GM23248 (cell line): ENCODE data around the gene BAHCC1. TPM values are rescaled to one million over a fixed set of nuclear protein-coding genes. Genes with fewer than 3 reads are reported as not detected.
A peak's percentile ranks its signal among the peaks of the same experiment; 100 is the strongest.

Source experiments
- DNase-seq: peaks from one replicate; pipeline ENCODE4 v3.0.0-alpha.2; 2015
- H2AFZ ChIP-seq: fragments of 200-600 bp; sonication (generic); 2 replicates; pipeline ENCODE4 v1.6.1; 2016; ENCODE audit warnings: antibody characterized with exemption
- H3F3A ChIP-seq: fragments of 200-600 bp; sonication (generic); 2 replicates; pipeline ENCODE4 v1.6.1; 2016; ENCODE audit warnings: mild to moderate bottlenecking, antibody characterized with exemption, mixed run types; ENCODE audit not compliant: insufficient read depth
- H3K27ac ChIP-seq: fragments of 200-600 bp; sonication (generic); 2 replicates; pipeline ENCODE4 v1.5.1; 2016; ENCODE audit warnings: mild to moderate bottlenecking
- H3K27me3 ChIP-seq: fragments of 200-600 bp; sonication (generic); replicated peaks from 2 replicates; pipeline ENCODE4 v1.6.1; 2016; ENCODE audit warnings: mild to moderate bottlenecking; ENCODE audit not compliant: insufficient read depth
- H3K36me3 ChIP-seq: fragments of 200-600 bp; sonication (generic); 2 replicates; pipeline ENCODE4 v1.6.1; 2016; ENCODE audit warnings: low read depth, mild to moderate bottlenecking
- H3K4me1 ChIP-seq: fragments of 200-600 bp; sonication (generic); 2 replicates; pipeline ENCODE4 v1.6.1; 2016; ENCODE audit warnings: mild to moderate bottlenecking; ENCODE audit not compliant: insufficient read depth
- H3K4me2 ChIP-seq: fragments of 200-600 bp; sonication (generic); one replicate; pipeline ENCODE4 v1.6.1; 2016; ENCODE audit warnings: mild to moderate bottlenecking; ENCODE audit not compliant: unreplicated experiment
- H3K4me3 ChIP-seq: fragments of 200-600 bp; sonication (generic); 2 replicates; pipeline ENCODE4 v1.5.1; 2016; ENCODE audit warnings: mild to moderate bottlenecking
- H3K79me2 ChIP-seq: fragments of 200-600 bp; sonication (generic); 2 replicates; pipeline ENCODE4 v1.6.1; 2016; ENCODE audit warnings: mild to moderate bottlenecking; ENCODE audit not compliant: insufficient read depth
- H3K9ac ChIP-seq: fragments of 200-600 bp; sonication (generic); 2 replicates; pipeline ENCODE4 v1.6.1; 2016; ENCODE audit warnings: mild to moderate bottlenecking
- H3K9me2 ChIP-seq: fragments of 200-600 bp; sonication (generic); 2 replicates; pipeline ENCODE4 v1.6.1; 2016; ENCODE audit warnings: mixed run types, mild to moderate bottlenecking, moderate library complexity; ENCODE audit not compliant: insufficient read depth
- H3K9me3 ChIP-seq: fragments of 200-600 bp; sonication (generic); one replicate; pipeline ENCODE4 v1.6.1; 2017; ENCODE audit warnings: low read depth
- H4K20me1 ChIP-seq: fragments of 200-600 bp; sonication (generic); 2 replicates; pipeline ENCODE4 v1.6.0; 2016; ENCODE audit not compliant: insufficient read depth
- EZH2 ChIP-seq: fragments of 200-600 bp; sonication (generic); IDR thresholded peaks from 2 replicates; pipeline ENCODE4 v1.6.1; 2018; ENCODE audit warnings: antibody characterized with exemption, mild to moderate bottlenecking; ENCODE audit not compliant: insufficient read depth, poor library complexity, severe bottlenecking
- EZH2phosphoT487 ChIP-seq: fragments of 200-600 bp; sonication (generic); IDR thresholded peaks from 2 replicates; pipeline ENCODE4 v1.6.1; 2018; ENCODE audit warnings: antibody characterized with exemption, moderate library complexity, mild to moderate bottlenecking, low read depth; ENCODE audit not compliant: insufficient read depth
- WGBS, 2 experiments: methylation state at CpG; one replicate each; pipeline ENCODE4 v1.1.6; 2015 to 2017; ENCODE audit warnings: low lambda C conversion rate in 2 of 2, low coverage in 1 of 2; ENCODE audit errors: missing lambda C conversion rate in 2 of 2; 5-methylcytosine and 5-hydroxymethylcytosine counted together
- in situ Hi-C: fragments of 300-500 bp; cut with MboI; formaldehyde crosslinking; loops from 2 replicates; pipeline ENCODE4 v1.15.0; 2020
- polyA plus RNA-seq: library from polyadenylated mRNA; unstranded; fragments of >200 nt; fragmentation: Nextera tagmentation; extraction: Ambion mirVana; gene quantifications from 2 replicates; pipeline ENCODE4 v1.2.1, GENCODE V29; 2016
- total RNA-seq: library from RNA; depleted of rRNA; stranded (reverse); fragments of >200 nt; shearing (Covaris generic); gene quantifications from 2 replicates; pipeline ENCODE4 v1.2.3, GENCODE V29; 2014

BAHCC1 gene
- total and polyA plus RNA-seq, 2 experiments from 2014 or later, result 1.3 to 3.0 TPM

- 0 to 3% methylated on average over 19 to 34 of the region's 63 CpGs for WGBS, 2 experiments
- Histone ChIP-seq H3K4me1 (peaks cover 33% of the 10 kb centered on the region), H3K79me2 (peaks cover 73% of the 10 kb centered on the region), H3K27ac (peak overlapping the region; percentile 89), H3K4me2 (peak overlapping the region; percentile 72), H4K20me1 (no peaks in the 10 kb centered on the region), H3K36me3 (no peaks in the 10 kb centered on the region), H3K9ac (peak overlapping the region; percentile 95), H3K27me3 (no peaks in the 10 kb centered on the region), H3K9me2 (no peaks in the 10 kb centered on the region), H3K9me3 (no peaks in the 10 kb centered on the region), H3F3A (peaks cover 7% of the 10 kb centered on the region; the same call in 1 of the 2 replicates), H3K4me3 (peak overlapping the region; percentile 87), H2AFZ (0 out of 2 replicates have a peak overlapping the region, but pooled peaks have one; percentile 5)
- DNase-seq, result peak; percentile 100
- in situ Hi-C loops, result no loop called here
- TF ChIP-seq EZH2phosphoT487, result no peak
- no peak for TF ChIP-seq EZH2
These were observed 1.4 kb upstream of the BAHCC1 start for GRCh38 chr17:81393684-81394376.

- H3K36me3 ChIP-seq, result no peaks in the 10 kb centered on the region
- peak overlapping the region; percentile 89 for H3K27ac ChIP-seq
- in situ Hi-C loops, result no loop called here
- TF ChIP-seq EZH2phosphoT487, result no peak
- TF ChIP-seq EZH2, result no peak
- H3K27me3 ChIP-seq, result no peaks in the 10 kb centered on the region
- 0 out of 2 replicates have a peak overlapping the region, but pooled peaks have one; percentile 5 for H2AFZ ChIP-seq
- no peaks in the 10 kb centered on the region for H4K20me1 ChIP-seq
- WGBS, 2 experiments, result 6 to 11% methylated on average over 16 of the region's 16 CpGs
- H3K9me3 ChIP-seq, result no peaks in the 10 kb centered on the region
- H3K4me3 ChIP-seq, result peak overlapping the region; percentile 87
- peak overlapping the region; percentile 68 for H3K4me2 ChIP-seq
- DNase-seq, result peak; percentile 52
- H3F3A ChIP-seq, result peaks cover 7% of the 10 kb centered on the region; the same call in 1 of the 2 replicates
- peaks cover 34% of the 10 kb centered on the region for H3K4me1 ChIP-seq
- peak overlapping the region; percentile 50 for H3K9ac ChIP-seq
- H3K79me2 ChIP-seq, result peaks cover 69% of the 10 kb centered on the region
- no peaks in the 10 kb centered on the region for H3K9me2 ChIP-seq
These were observed 808 bp upstream of the BAHCC1 start for GRCh38 chr17:81394377-81394920.

GRCh38 chr17:81395600-81396277 lies 482 bp downstream of the BAHCC1 start:
- Histone ChIP-seq H2AFZ (peak overlapping the region; percentile 13; the same call in 1 of the 2 replicates), H3K9me2 (no peaks in the 10 kb centered on the region), H3K79me2 (peaks cover 72% of the 10 kb centered on the region), H3K9me3 (no peaks in the 10 kb centered on the region), H3K4me3 (peak overlapping the region; percentile 85), H4K20me1 (no peaks in the 10 kb centered on the region), H3K27me3 (no peaks in the 10 kb centered on the region), H3K36me3 (no peaks in the 10 kb centered on the region), H3K4me2 (peak overlapping the region; percentile 96), H3K9ac (peak overlapping the region; percentile 95), H3K27ac (peak overlapping the region; percentile 89), H3K4me1 (peaks cover 36% of the 10 kb centered on the region), H3F3A (peaks cover 7% of the 10 kb centered on the region; the same call in 1 of the 2 replicates)
- 0 out of 2 replicates have a peak, but pooled peaks have one; percentile 32 for TF ChIP-seq EZH2phosphoT487
- TF ChIP-seq EZH2, result no peak
- in situ Hi-C loops, result no loop called here
- 0 to 1% methylated on average over 43 of the region's 43 CpGs for WGBS, 2 experiments
- DNase-seq, result peak; percentile 54

GRCh38 chr17:81396278-81396721 lies 1.0 kb downstream of the BAHCC1 start:
- peaks cover 7% of the 10 kb centered on the region; the same call in 1 of the 2 replicates for H3F3A ChIP-seq
- in situ Hi-C loops, result no loop called here
- 0 to 1% methylated on average over 36 to 43 of the region's 54 CpGs for WGBS, 2 experiments
- H3K27me3 ChIP-seq, result no peaks in the 10 kb centered on the region
- peaks cover 41% of the 10 kb centered on the region for H3K4me1 ChIP-seq
- peaks cover 72% of the 10 kb centered on the region for H3K79me2 ChIP-seq
- peak overlapping the region; percentile 96 for H3K4me2 ChIP-seq
- H3K27ac ChIP-seq, result peak overlapping the region; percentile 89
- peak overlapping the region; percentile 13; the same call in 1 of the 2 replicates for H2AFZ ChIP-seq
- TF ChIP-seq EZH2 (no peak), EZH2phosphoT487 (no peak)
- no peaks in the 10 kb centered on the region for H4K20me1 ChIP-seq
- peak overlapping the region; percentile 95 for H3K9ac ChIP-seq
- H3K9me2 ChIP-seq, result no peaks in the 10 kb centered on the region
- DNase-seq, result no peak
- H3K36me3 ChIP-seq, result no peaks in the 10 kb centered on the region
- no peaks in the 10 kb centered on the region for H3K9me3 ChIP-seq
- peak overlapping the region; percentile 85 for H3K4me3 ChIP-seq
